K562 (cell line): ENCODE results near the gene EVL. TPM values are rescaled to one million over a fixed set of nuclear protein-coding genes. Genes with fewer than 3 reads are reported as not detected.
A peak's percentile ranks its signal among the peaks of the same experiment; 100 is the strongest.

Experiments used
- ATAC-seq: fragments of 200-7000 bp; cut with Tn5 transposase; 3 replicates; pipeline ENCODE4 v1.9.1; 2020; ENCODE audit warnings: moderate library complexity
- BruUV-seq: library from RNA; stranded (reverse); fragments of 400-500 nt; replicated peaks from 2 replicates; lab custom pipeline; 2021; lab: Mats Ljungman, UMichigan
- CTCF ChIA-PET: fragments of 300-600 bp; formaldehyde crosslinking; extraction: SDS; loops from one replicate; lab custom pipeline; 2021; ENCODE audit warnings: low intra/inter-chr PET ratio; lab: Yijun Ruan, JAX
- POLR2A ChIA-PET: fragments of 300-600, 350-650 bp; sonication (Branson Sonifier 250); formaldehyde crosslinking; extraction: SDS; loops from one replicate; lab custom pipeline; 2021; ENCODE audit warnings: antibody characterized with exemption, inconsistent platforms; lab: Yijun Ruan, JAX
- DNase-seq, 4 experiments: peaks; one replicate each; pipeline versions ENCODE4 v3.0.0 to v3.0.0-alpha.2; 2011 to 2018; ENCODE audit warnings: low spot score in 3 of 4, mixed read lengths in 3 of 4; ENCODE audit errors: extremely low read depth in 1 of 4
- FAIRE-seq: peaks from 2 replicates; lab custom pipeline; 2011; peaks lifted over from hg19 to GRCh38; lab: Jason Lieb, UNC
- H2AFZ ChIP-seq: 2 replicates; pipeline ENCODE4 v1.6.0; 2011; ENCODE audit warnings: low read depth, low read length, control low read depth, inconsistent platforms
- H3K27ac ChIP-seq: fragments of 200-600 bp; 3 replicates; pipeline ENCODE4 v1.8.0; 2011; ENCODE audit warnings: low read depth, mild to moderate bottlenecking, control low read depth, inconsistent platforms, low read length, moderate library complexity, mixed read lengths; ENCODE audit errors: extremely low read depth
- H3K27me3 ChIP-seq, 2 experiments: fragments of 300-600 bp in 1 of 2; 2 replicates in 1 of 2; 3 replicates in 1 of 2; pipeline versions ENCODE4 v1.6.0 to v1.8.0; 2011; ENCODE audit warnings: inconsistent platforms in 2 of 2, low read length in 2 of 2, mild to moderate bottlenecking in 1 of 2, mixed read lengths in 1 of 2, moderate library complexity in 1 of 2; ENCODE audit not compliant: control insufficient read depth in 2 of 2, insufficient read depth in 2 of 2
- H3K36me3 ChIP-seq: fragments of 300-600 bp; 3 replicates; pipeline ENCODE4 v1.8.0; 2011; ENCODE audit warnings: mild to moderate bottlenecking, low read length, inconsistent platforms; ENCODE audit not compliant: control insufficient read depth, insufficient read depth
- H3K4me1 ChIP-seq, 2 experiments: fragments of 200-600 bp in 1 of 2; replicated peaks in 1 of 2; 2 replicates in 1 of 2; 3 replicates in 1 of 2; pipeline versions ENCODE4 v1.5.1 to v1.8.0; 2011; ENCODE audit warnings: inconsistent platforms in 2 of 2, low read length in 2 of 2, mild to moderate bottlenecking in 1 of 2, mixed read lengths in 1 of 2, moderate library complexity in 1 of 2; ENCODE audit not compliant: control insufficient read depth in 2 of 2, insufficient read depth in 2 of 2
- H3K4me2 ChIP-seq: 2 replicates; pipeline ENCODE4 v1.6.1; 2011; ENCODE audit warnings: low read length, control low read depth, inconsistent platforms, mixed read lengths; ENCODE audit not compliant: insufficient read depth
- H3K4me3 ChIP-seq: fragments of 200-600 bp; sonication (generic), shearing (Covaris generic); 2 replicates; pipeline ENCODE4 v1.5.1; 2016; ENCODE audit warnings: control low read depth, inconsistent platforms
- H3K79me2 ChIP-seq: fragments of 200-600 bp; 3 replicates; pipeline ENCODE4 v1.8.0; 2011; ENCODE audit warnings: low read length, inconsistent platforms; ENCODE audit not compliant: control insufficient read depth, insufficient read depth
- H3K9ac ChIP-seq, 2 experiments: 2 replicates each; pipeline versions ENCODE4 v1.6.0 to v1.6.1; 2011; ENCODE audit warnings: low read depth in 2 of 2, low read length in 2 of 2, control low read depth in 1 of 2, inconsistent platforms in 1 of 2, mild to moderate bottlenecking in 1 of 2, mixed read lengths in 1 of 2; ENCODE audit not compliant: insufficient read depth in 1 of 2
- H3K9me1 ChIP-seq: one replicate; pipeline ENCODE4 v1.6.0; 2011; ENCODE audit warnings: inconsistent platforms, mild to moderate bottlenecking, low read length, moderate library complexity; ENCODE audit not compliant: control insufficient read depth, insufficient read depth
- H3K9me3 ChIP-seq: replicated peaks from 2 replicates; pipeline ENCODE4 v1.5.1; 2011; ENCODE audit warnings: low read depth, low read length, inconsistent platforms; ENCODE audit not compliant: control insufficient read depth, insufficient read depth
- H4K20me1 ChIP-seq: replicated peaks from 2 replicates; pipeline ENCODE4 v1.6.1; 2011; ENCODE audit warnings: low read length, inconsistent platforms, mixed read lengths; ENCODE audit not compliant: control insufficient read depth, insufficient read depth
- BHLHE40 ChIP-seq: IDR thresholded peaks from 2 replicates; pipeline ENCODE4 v1.6.1; 2011; ENCODE audit warnings: low read length, improper control_type of control experiment
- WGBS: fragments of 100-300 bp; shearing (Covaris generic); methylation state at CpG from one replicate; pipeline ENCODE4 v1.1.6; 2016; ENCODE audit warnings: low coverage, mixed read lengths; ENCODE audit not compliant: insufficient coverage; ENCODE audit errors: missing lambda C conversion rate; 5-methylcytosine and 5-hydroxymethylcytosine counted together
- in situ Hi-C: fragments of 300-500 bp; cut with MboI; formaldehyde crosslinking; loops from 4 replicates; pipeline ENCODE4 v1.15.0; 2018; ENCODE audit warnings: inconsistent platforms, mixed read lengths
- intact Hi-C: fragments of 100-400 bp; cut with micrococcal nuclease; formaldehyde crosslinking; loops from 2 replicates; pipeline ENCODE4 v1.14.2; 2022
- polyA plus RNA-seq, 8 experiments: library from polyadenylated mRNA; depleted of rRNA in 4 of 8; stranded (reverse) in 5 of 8; unstranded in 3 of 8; fragments of >200 nt; fragmentation: Nextera tagmentation in 2 of 8; fragmentation: Illumina TruSeq in 1 of 8; extraction: Ambion mirVana in 2 of 8; extraction: Trizol in 1 of 8; gene quantifications; 2 replicates each; pipeline versions ENCODE4 v1.2.1 to v1.2.3, GENCODE V29; 2011 to 2014; ENCODE audit warnings: inconsistent platforms in 1 of 8, missing spikeins in 1 of 8
- total RNA-seq, 7 experiments: library from RNA; depleted of rRNA in 6 of 7; stranded (reverse); fragments of >200 nt in 6 of 7; fragmentation: Illumina TruSeq in 2 of 7; extraction: Trizol in 2 of 7; gene quantifications; 2 replicates each; pipeline versions ENCODE4 v1.2.1 to v1.2.3, GENCODE V29; 2011 to 2021; ENCODE audit warnings: low replicate concordance in 1 of 7
- TF ChIP-seq, protein P1 (sequence below): sonication (generic); formaldehyde crosslinking; IDR thresholded peaks from 2 replicates; pipeline ENCODE4 v1.8.1; 2023; ENCODE audit warnings: mild to moderate bottlenecking, missing genetic modification reagents

The EVL gene
- total and polyA plus RNA-seq, 9 of the 15 experiments (the other 6 are each of a cell fraction or from before 2014, with no cell fraction given) = 2.9 to 43.4 (median 23.9) TPM

DNA sequence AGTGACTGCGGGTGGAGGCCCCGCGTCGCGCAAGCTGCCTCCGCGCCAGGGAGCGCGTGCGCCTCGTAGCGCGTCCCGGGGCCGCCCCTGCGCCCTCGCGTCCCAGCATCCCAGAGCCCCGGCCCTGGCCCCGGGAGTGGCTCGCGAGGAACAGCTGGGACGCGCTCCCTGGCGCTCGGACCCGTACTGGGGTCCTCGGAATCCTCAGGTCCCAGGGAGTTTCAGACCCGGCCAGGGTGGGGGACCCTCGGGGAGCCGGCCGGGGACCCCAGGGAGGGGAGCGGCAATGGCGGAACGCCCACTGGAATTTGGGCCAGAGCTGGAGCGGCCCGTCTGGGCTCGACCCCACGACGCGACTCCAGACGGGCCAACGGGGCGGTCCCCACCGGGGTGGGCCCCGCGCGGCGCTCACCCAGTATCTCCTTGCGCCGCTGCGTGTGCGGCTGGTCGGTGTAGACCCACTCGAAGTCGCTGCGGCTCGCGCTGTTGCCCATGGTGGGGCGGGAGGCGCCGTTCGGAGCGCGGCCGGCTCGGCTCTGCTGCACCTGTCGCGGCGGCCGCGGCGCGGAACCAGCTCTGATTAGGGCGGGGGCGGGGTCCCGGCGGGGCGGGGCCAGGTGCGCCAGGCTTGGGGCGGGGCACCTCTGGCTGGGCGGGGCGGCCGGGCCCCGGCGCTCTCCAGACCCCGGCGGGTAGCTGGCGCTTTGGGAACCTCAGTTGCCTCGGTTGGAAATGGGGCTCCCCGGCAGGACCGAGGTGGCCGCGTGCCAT, 94.1 kb downstream of the EVL start, which contains the start of gene DEGS2:
Gene DEGS2 (minus strand): TSS at position 552 of the 771 bp plus-strand sequence. CDS start 58 bp downstream, at position 494.
- in situ Hi-C loops = no loop called here
- Histone ChIP-seq H3K9me1 (no peaks in the 10 kb centered on the region), H3K9me3 (peaks cover 8% of the 10 kb centered on the region), H2AFZ (no peak within 1 kb of the TSS), H3K79me2 (no peaks in the 10 kb centered on the region), H3K27ac (no peak within 1 kb of the TSS), H4K20me1 (no peaks in the 10 kb centered on the region), H3K4me3 (no peak within 1 kb of the TSS), H3K9ac (no peak within 1 kb of the TSS), H3K27me3 (no peaks in the 10 kb centered on the region), H3K36me3 (no peaks in the 10 kb centered on the region), H3K4me2 (no peak within 1 kb of the TSS), H3K4me1 (peaks cover 0 to 6% of the 10 kb centered on the region in 2 experiments; a peak in 2 of 5 replicates)
- POLR2A ChIA-PET = no interaction called here
- FAIRE-seq = no peak
- whole genome bisulfite sequencing = 88% methylated on average over 10 of the region's 94 CpGs
- no peak for ATAC-seq
- intact Hi-C loops = no loop called here
- TF ChIP-seq, protein P1, sequence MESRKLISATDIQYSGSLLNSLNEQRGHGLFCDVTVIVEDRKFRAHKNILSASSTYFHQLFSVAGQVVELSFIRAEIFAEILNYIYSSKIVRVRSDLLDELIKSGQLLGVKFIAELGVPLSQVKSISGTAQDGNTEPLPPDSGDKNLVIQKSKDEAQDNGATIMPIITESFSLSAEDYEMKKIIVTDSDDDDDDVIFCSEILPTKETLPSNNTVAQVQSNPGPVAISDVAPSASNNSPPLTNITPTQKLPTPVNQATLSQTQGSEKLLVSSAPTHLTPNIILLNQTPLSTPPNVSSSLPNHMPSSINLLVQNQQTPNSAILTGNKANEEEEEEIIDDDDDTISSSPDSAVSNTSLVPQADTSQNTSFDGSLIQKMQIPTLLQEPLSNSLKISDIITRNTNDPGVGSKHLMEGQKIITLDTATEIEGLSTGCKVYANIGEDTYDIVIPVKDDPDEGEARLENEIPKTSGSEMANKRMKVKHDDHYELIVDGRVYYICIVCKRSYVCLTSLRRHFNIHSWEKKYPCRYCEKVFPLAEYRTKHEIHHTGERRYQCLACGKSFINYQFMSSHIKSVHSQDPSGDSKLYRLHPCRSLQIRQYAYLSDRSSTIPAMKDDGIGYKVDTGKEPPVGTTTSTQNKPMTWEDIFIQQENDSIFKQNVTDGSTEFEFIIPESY (CRISPR knock-in tag) = peak; percentile 53; the same call in 1 of the 2 replicates
- no peak for TF ChIP-seq BHLHE40
- BruUV-seq = no TSS peak
- DNase-seq = peak in 1 of 4 experiments; percentile 34
- CTCF ChIA-PET = no interaction called here
